Ovary (tissue), 3 donors: ENCODE measurements around the gene HECW1.

ENCODE experiments used
- POLR2A ChIP-seq: fragments of 450-650 bp; IDR thresholded peaks from one replicate; pipeline ENCODE4 v1.6.1; 2017; ENCODE audit warnings: antibody characterized with exemption, mild to moderate bottlenecking, moderate library complexity
- TF ChIP-seq, protein P1 (sequence below), 3 donors: fragments of 450-650 bp in 2 of 3; fragments of 200-600 bp in 1 of 3; IDR thresholded peaks; one replicate each; pipeline versions ENCODE4 v1.5.1 to v1.8.0; 2016 to 2022; ENCODE audit warnings: antibody characterized with exemption in 3 of 3, mild to moderate bottlenecking in 1 of 3
- donor health status: DM: no; HTN: no; CAD: no.

GRCh38 chr7:43583424-43584194 lies 471.2 kb downstream of the HECW1 start:
- TF ChIP-seq, protein P1, sequence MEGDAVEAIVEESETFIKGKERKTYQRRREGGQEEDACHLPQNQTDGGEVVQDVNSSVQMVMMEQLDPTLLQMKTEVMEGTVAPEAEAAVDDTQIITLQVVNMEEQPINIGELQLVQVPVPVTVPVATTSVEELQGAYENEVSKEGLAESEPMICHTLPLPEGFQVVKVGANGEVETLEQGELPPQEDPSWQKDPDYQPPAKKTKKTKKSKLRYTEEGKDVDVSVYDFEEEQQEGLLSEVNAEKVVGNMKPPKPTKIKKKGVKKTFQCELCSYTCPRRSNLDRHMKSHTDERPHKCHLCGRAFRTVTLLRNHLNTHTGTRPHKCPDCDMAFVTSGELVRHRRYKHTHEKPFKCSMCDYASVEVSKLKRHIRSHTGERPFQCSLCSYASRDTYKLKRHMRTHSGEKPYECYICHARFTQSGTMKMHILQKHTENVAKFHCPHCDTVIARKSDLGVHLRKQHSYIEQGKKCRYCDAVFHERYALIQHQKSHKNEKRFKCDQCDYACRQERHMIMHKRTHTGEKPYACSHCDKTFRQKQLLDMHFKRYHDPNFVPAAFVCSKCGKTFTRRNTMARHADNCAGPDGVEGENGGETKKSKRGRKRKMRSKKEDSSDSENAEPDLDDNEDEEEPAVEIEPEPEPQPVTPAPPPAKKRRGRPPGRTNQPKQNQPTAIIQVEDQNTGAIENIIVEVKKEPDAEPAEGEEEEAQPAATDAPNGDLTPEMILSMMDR (IDR thresholded peaks at IDR 0.05), result no peak
- TF ChIP-seq POLR2A, result no peak
